Caco-2 (cell line): Measurements from ENCODE around the gene EVC2. TPM values are rescaled to one million over a fixed set of nuclear protein-coding genes. Genes with fewer than 3 reads are reported as not detected.

Source experiments
- BruUV-seq: library from RNA; stranded (reverse); fragments of 400-500 nt; replicated peaks from 2 replicates; lab custom pipeline; 2021; lab: Mats Ljungman, UMichigan
- CTCF ChIA-PET: fragments of 300-600 bp; sonication (Branson Sonifier 250); formaldehyde crosslinking; loops from one replicate; lab custom pipeline; 2022; ENCODE audit warnings: antibody characterized with exemption; lab: Charles Lee
- POLR2A ChIA-PET: fragments of 300-600 bp; sonication (Branson Sonifier 250); formaldehyde crosslinking; loops from one replicate; lab custom pipeline; 2022; ENCODE audit warnings: antibody characterized with exemption; lab: Charles Lee
- DNase-seq, 2 experiments: peaks; one replicate each; pipeline versions ENCODE4 v3.0.0 to v3.0.0-alpha.2; 2020 to 2022
- H3K27me3 ChIP-seq: replicated peaks from 2 replicates; pipeline ENCODE4 v1.6.0; 2011; ENCODE audit warnings: low read length; ENCODE audit not compliant: control insufficient read depth, insufficient read depth
- H3K36me3 ChIP-seq: 2 replicates; pipeline ENCODE4 v1.5.1; 2011; ENCODE audit warnings: low read length; ENCODE audit not compliant: control insufficient read depth, insufficient read depth
- H3K4me1 ChIP-seq: fragments of 250-450 bp; sonication (Bioruptor Pico); 2 replicates; pipeline ENCODE4 v1.5.1; 2020; ENCODE audit warnings: mild to moderate bottlenecking
- H3K4me3 ChIP-seq: 2 replicates; pipeline ENCODE4 v1.5.1; 2011; ENCODE audit warnings: low read depth, mild to moderate bottlenecking, control low read depth, low read length
- H3K9me3 ChIP-seq: fragments of 250-450 bp; sonication (Bioruptor Pico); 2 replicates; pipeline ENCODE4 v1.5.1; 2020; ENCODE audit warnings: mild to moderate bottlenecking, moderate library complexity
- H3K27ac Mint-ChIP-seq: one replicate; pipeline ENCODE4 v1.8.0; 2022; ENCODE audit warnings: mixed read lengths; ENCODE audit not compliant: unreplicated experiment
- H3K27me3 Mint-ChIP-seq: one replicate; pipeline ENCODE4 v1.8.0; 2022; ENCODE audit warnings: mixed read lengths; ENCODE audit not compliant: insufficient read depth, unreplicated experiment
- H3K36me3 Mint-ChIP-seq: one replicate; pipeline ENCODE4 v1.8.0; 2022; ENCODE audit warnings: mild to moderate bottlenecking, mixed read lengths; ENCODE audit not compliant: insufficient read depth, unreplicated experiment
- H3K4me1 Mint-ChIP-seq: one replicate; pipeline ENCODE4 v1.8.0; 2022; ENCODE audit warnings: low read depth, mixed read lengths; ENCODE audit not compliant: unreplicated experiment
- H3K4me3 Mint-ChIP-seq: one replicate; pipeline ENCODE4 v1.8.0; 2022; ENCODE audit warnings: mild to moderate bottlenecking, moderate library complexity, mixed read lengths; ENCODE audit not compliant: unreplicated experiment
- H3K9me3 Mint-ChIP-seq: one replicate; pipeline ENCODE4 v1.8.0; 2022; ENCODE audit warnings: mixed read lengths; ENCODE audit not compliant: unreplicated experiment
- CTCF ChIP-seq, 2 experiments: fragments of 200-600 bp in 1 of 2; IDR thresholded peaks; 1 replicate in 1 of 2; 2 replicates in 1 of 2; pipeline versions ENCODE4 v1.5.1 to v1.8.0; 2011 to 2022; ENCODE audit warnings: antibody characterized with exemption in 1 of 2, control low read depth in 1 of 2, inconsistent platforms in 1 of 2, low read depth in 1 of 2, low read length in 1 of 2, mild to moderate bottlenecking in 1 of 2, moderate library complexity in 1 of 2; ENCODE audit not compliant: insufficient read depth in 1 of 2, severe bottlenecking in 1 of 2, unreplicated experiment in 1 of 2
- intact Hi-C: fragments of 100-400 bp; cut with micrococcal nuclease; formaldehyde crosslinking; loops from one replicate; pipeline ENCODE4 v1.10.0; 2022; ENCODE audit not compliant: unreplicated experiment
- total RNA-seq: library from RNA; stranded (reverse); gene quantifications from 2 replicates; pipeline ENCODE4 v1.2.3, GENCODE V29; 2022

Gene EVC2
- total RNA-seq, 1 experiment from 2014 or later, result not detected

GRCh38 chr4:5524446-5525299 lies 183.7 kb downstream of the EVC2 start:
- Histone ChIP-seq H3K4me1 (no peaks in the 10 kb centered on the region), H3K9me3 (no peaks in the 10 kb centered on the region), H3K36me3 (no peaks in the 10 kb centered on the region), H3K27me3 (no peaks in the 10 kb centered on the region), H3K4me3 (no peak overlapping the region)
- no peak for TF ChIP-seq CTCF (IDR thresholded peaks at IDR 0.05; ENCODE audit: insufficient read depth in 1 of 2, low read depth in 1 of 2, low read length in 1 of 2, severe bottlenecking in 1 of 2, unreplicated experiment in 1 of 2)
- CTCF ChIA-PET, result no interaction called here
- BruUV-seq, result no TSS peak
- H3K4me3 Mint-ChIP-seq, result no peak overlapping the region
- DNase-seq, result no peak
- peaks cover 15% of the 10 kb centered on the region for H3K9me3 Mint-ChIP-seq
- no peaks in the 10 kb centered on the region for H3K27me3 Mint-ChIP-seq
- intact Hi-C loops, result no loop called here
- no peak overlapping the region for H3K27ac Mint-ChIP-seq
- H3K36me3 Mint-ChIP-seq, result no peaks in the 10 kb centered on the region
- POLR2A ChIA-PET, result no interaction called here
- H3K4me1 Mint-ChIP-seq, result no peaks in the 10 kb centered on the region

- intact Hi-C loops, result no loop called here
- no peak for DNase-seq
- H3K27me3 Mint-ChIP-seq, result no peaks in the 10 kb centered on the region
- Histone ChIP-seq H3K27me3 (no peaks in the 10 kb centered on the region), H3K4me3 (no peak overlapping the region), H3K36me3 (no peaks in the 10 kb centered on the region), H3K9me3 (no peaks in the 10 kb centered on the region), H3K4me1 (no peaks in the 10 kb centered on the region)
- no peak overlapping the region for H3K27ac Mint-ChIP-seq
- TF ChIP-seq CTCF (IDR thresholded peaks at IDR 0.05; ENCODE audit: insufficient read depth in 1 of 2, low read depth in 1 of 2, low read length in 1 of 2, severe bottlenecking in 1 of 2, unreplicated experiment in 1 of 2), result no peak
- POLR2A ChIA-PET, result no interaction called here
- CTCF ChIA-PET, result no interaction called here
- H3K4me1 Mint-ChIP-seq, result no peaks in the 10 kb centered on the region
- H3K36me3 Mint-ChIP-seq, result no peaks in the 10 kb centered on the region
- no TSS peak for BruUV-seq
- peaks cover 16% of the 10 kb centered on the region for H3K9me3 Mint-ChIP-seq
- H3K4me3 Mint-ChIP-seq, result no peak overlapping the region
These were observed 191.0 kb downstream of the EVC2 start for GRCh38 chr4:5517372-5517771.

- ChIA-PET POLR2A (no interaction called here), CTCF (no interaction called here)
- no peak for DNase-seq
These were observed 192.7 kb downstream of the EVC2 start for GRCh38 chr4:5515646-5516045.

More at GRCh38 chr4:5515646-5516045, 192.7 kb downstream of the EVC2 start:
- H3K36me3 ChIP-seq, result no peaks in the 10 kb centered on the region
- no peak overlapping the region for H3K27ac Mint-ChIP-seq
- H3K27me3 Mint-ChIP-seq, result no peaks in the 10 kb centered on the region
- no peaks in the 10 kb centered on the region for H3K36me3 Mint-ChIP-seq
- BruUV-seq, result no TSS peak
- intact Hi-C loops, result no loop called here
- H3K4me1 Mint-ChIP-seq, result no peaks in the 10 kb centered on the region
- H3K4me3 ChIP-seq, result no peak overlapping the region
- no peak for TF ChIP-seq CTCF (IDR thresholded peaks at IDR 0.05; ENCODE audit: insufficient read depth in 1 of 2, low read depth in 1 of 2, low read length in 1 of 2, severe bottlenecking in 1 of 2, unreplicated experiment in 1 of 2)
- H3K9me3 Mint-ChIP-seq, result peaks cover 16% of the 10 kb centered on the region
- H3K27me3 ChIP-seq, result no peaks in the 10 kb centered on the region
- H3K4me3 Mint-ChIP-seq, result no peak overlapping the region
- no peaks in the 10 kb centered on the region for H3K9me3 ChIP-seq
- H3K4me1 ChIP-seq, result no peaks in the 10 kb centered on the region

Other genes with a start within 250 kb of the EVC2 start
- gene EVC, start 2.6 kb upstream of the EVC2 start, total RNA-seq, result not detected in 2 replicates
- not detected in 2 replicates for gene CRMP1, start 184.5 kb upstream of the EVC2 start, total RNA-seq